Measurements from ENCODE around the gene EIF2B5.
"Not testable (repeated sequence)": the region's sequence is repeated elsewhere in the genome, so short reads cannot be mapped to it uniquely, and the experiment has no call there.

EIF2B5 gene

DNA sequence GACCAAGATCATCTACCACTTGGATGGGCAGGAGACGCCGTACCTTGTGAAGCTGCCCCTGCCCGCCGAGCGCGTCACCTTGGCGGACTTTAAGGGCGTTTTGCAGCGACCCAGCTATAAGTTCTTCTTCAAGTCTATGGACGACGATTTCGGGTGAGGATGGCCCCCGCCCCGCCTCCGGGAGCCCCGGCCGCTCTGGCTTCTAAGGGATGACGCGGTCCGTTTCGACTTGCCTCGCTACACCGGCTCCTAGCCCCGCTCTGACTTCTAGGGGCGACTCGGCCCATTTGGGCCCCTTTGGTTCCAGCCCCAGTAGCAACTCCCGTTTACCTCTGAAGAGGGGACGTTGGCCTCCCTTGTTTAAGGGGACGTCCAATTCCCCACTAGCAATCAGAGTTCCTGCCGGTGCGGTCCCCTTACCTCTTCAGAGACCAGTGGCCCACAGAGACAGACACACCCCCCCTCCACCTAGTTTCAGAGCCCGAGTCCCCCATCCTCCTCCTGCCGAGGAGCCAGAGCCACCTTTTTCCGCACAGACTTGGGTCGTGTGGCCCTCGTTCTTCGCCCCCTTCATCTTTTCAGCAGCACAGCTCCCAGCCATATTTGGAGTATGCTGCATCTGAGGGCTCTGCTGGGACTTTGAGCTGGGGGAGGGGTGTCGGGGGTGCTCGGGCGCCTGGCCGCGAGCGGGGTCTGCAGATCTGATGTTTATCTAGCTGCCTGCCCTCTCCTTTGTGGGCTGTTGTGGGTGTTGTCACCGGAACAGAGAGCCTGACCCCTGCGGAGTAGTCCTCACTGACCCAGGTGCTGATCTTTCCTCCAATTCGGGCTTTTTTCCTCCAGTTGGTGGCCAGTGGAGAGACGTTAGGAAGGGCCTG is 20.7 kb downstream of the EIF2B5 start:
- no peak for TF ChIP-seq CTCF (conservative IDR thresholded peaks at IDR 0.05; ENCODE audit: low read depth, low read length)
- DNase-seq (ENCODE audit: low read depth), result no peak
- peak overlapping the region; percentile 92 for H3K4me3 ChIP-seq (ENCODE audit: low read depth, low read length)

GRCh38 chr3:184156522-184156955 is 21.4 kb downstream of the EIF2B5 start:
- TF ChIP-seq CTCF (conservative IDR thresholded peaks at IDR 0.05; ENCODE audit: low read depth, low read length), result no peak
- DNase-seq (ENCODE audit: low read depth), result peak; percentile 81
- H3K4me3 ChIP-seq (ENCODE audit: low read depth, low read length), result peak overlapping the region; percentile 92

DNA sequence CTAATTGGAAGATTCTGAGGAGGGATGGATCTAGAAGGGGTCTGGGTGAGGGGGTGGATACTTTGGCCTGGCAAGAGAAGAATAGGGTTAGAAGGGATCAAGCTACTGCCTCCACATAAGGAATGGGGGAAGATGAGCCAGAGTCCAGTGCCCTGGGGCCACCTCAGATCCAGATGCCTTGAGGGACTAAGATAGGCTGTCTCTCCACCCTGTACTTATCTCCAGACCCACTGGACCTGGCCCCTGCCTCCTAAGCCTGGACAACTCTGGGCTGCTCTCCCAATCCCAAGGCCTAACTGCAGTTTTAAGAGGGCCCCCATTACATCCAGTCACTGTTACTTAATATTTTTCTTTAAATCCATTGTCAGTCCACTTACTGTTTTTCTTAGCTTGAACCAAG is 22.0 kb downstream of the EIF2B5 start:
- peak overlapping the region; percentile 92 for H3K4me3 ChIP-seq (ENCODE audit: low read depth, low read length)
- TF ChIP-seq CTCF (conservative IDR thresholded peaks at IDR 0.05; ENCODE audit: low read depth, low read length), result no peak

GRCh38 chr3:184158404-184158803 is 23.2 kb downstream of the EIF2B5 start:
- TF ChIP-seq CTCF (conservative IDR thresholded peaks at IDR 0.05; ENCODE audit: low read depth, low read length), result no peak
- no peak for DNase-seq (ENCODE audit: low read depth)
- peak overlapping the region; percentile 5 for H3K4me3 ChIP-seq (ENCODE audit: low read depth, low read length)

More for the DNA sequence above, 22.0 kb downstream of the EIF2B5 start:
- no peak for DNase-seq (ENCODE audit: low read depth)

DNA sequence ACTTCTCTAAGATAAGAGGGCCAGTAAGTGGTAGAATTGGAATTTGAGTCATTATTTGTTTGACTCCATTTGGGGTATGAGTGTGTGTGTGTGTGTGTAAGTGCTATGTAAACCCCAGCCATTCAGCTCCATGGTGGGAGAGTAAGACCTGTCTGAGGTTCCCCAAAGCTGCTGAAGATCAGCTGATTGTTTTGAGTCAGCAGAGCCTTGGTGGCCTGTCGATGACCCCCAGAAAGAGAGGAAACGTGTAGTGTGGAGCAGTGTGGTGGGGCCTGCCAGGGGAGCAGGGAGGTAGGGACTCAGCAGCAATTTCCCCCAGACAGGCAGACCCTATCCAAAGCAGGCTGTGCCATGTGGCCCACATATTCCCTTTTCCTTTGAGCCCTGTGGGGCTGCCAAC is 25.3 kb downstream of the EIF2B5 start:
- TF ChIP-seq CTCF (conservative IDR thresholded peaks at IDR 0.05; ENCODE audit: low read depth, low read length), result no peak
- peak; percentile 88 for DNase-seq (ENCODE audit: low read depth)
- peak overlapping the region; percentile 32 for H3K4me3 ChIP-seq (ENCODE audit: low read depth, low read length)

DNA sequence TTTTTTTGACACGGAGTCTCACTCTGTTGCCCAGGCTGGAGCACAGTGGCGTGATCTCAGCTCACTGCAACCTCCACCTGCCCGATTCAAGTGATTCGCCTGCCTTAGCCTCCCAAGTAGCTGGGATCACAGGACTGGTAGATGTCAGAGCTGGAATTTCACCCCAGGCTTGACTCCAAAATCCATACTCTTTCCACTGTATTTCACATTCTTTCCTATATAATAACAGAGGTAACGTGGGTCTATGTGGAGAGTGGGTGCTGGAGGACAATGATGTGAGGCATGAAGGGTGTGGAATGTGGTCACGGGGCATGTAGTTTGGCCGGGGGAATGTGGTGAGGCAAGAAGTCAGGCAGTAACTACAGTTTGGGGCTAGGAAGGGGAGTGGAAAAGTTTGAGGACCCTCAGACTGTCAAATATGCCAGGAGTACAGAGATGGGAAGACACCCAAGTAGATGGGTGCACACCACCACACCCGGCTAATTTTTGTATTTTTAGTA is 27.5 kb downstream of the EIF2B5 start:
- not testable (repeated sequence) for H3K4me3 ChIP-seq (ENCODE audit: low read depth, low read length); DNase-seq (ENCODE audit: low read depth)

GRCh38 chr3:184164648-184165330 is 29.6 kb downstream of the EIF2B5 start:
- H3K4me3 ChIP-seq (ENCODE audit: low read depth, low read length), result no peak overlapping the region
- DNase-seq (ENCODE audit: low read depth), result no peak
- TF ChIP-seq CTCF (conservative IDR thresholded peaks at IDR 0.05; ENCODE audit: low read depth, low read length), result peak; percentile 6

Measured in choroid plexus epithelial cell (primary cell).